ENCODE data around the gene TIMM23.

The TIMM23 gene

GRCh38 chr10:46040004-46040403 is 67.7 kb downstream of the TIMM23 start (continued):
- TF ChIP-seq ZNF280D (tag by site-specific recombination; IDR thresholded peaks at IDR 0.05) = no peak

- CTCF ChIA-PET = no interaction called here
- Histone ChIP-seq H3K4me1 (ENCODE audit: control insufficient read depth, insufficient read depth, low read length) (no peaks in the 10 kb centered on the region), H3K4me3 (ENCODE audit: low read depth, low read length) (no peak overlapping the region), H3K9me3 (ENCODE audit: control insufficient read depth, insufficient read depth, low read depth, low read length) (no peaks in the 10 kb centered on the region), H3K27ac (ENCODE audit: extremely low read depth, low read depth, low read length) (no peak overlapping the region), H3K36me3 (ENCODE audit: control insufficient read depth in 2 of 2, insufficient read depth in 1 of 2, low read length in 2 of 2) (no peaks in the 10 kb centered on the region)
- TF ChIP-seq ZNF274 (IDR thresholded peaks at IDR 0.05; ENCODE audit: low read length) (no peak), ZNF274 (tag by site-specific recombination; IDR thresholded peaks at IDR 0.05; ENCODE audit: borderline replicate concordance) (no peak), AEBP2 (tag by site-specific recombination; IDR thresholded peaks at IDR 0.05; ENCODE audit: borderline replicate concordance) (no peak), PRDM10 (tag by site-specific recombination; IDR thresholded peaks at IDR 0.05) (no peak), ZNF514 (tag by site-specific recombination; IDR thresholded peaks at IDR 0.05) (no peak), ZNF560 (tag by site-specific recombination; IDR thresholded peaks at IDR 0.05; ENCODE audit: borderline replicate concordance) (no peak), ZNF837 (tag by site-specific recombination; IDR thresholded peaks at IDR 0.05) (no peak), ZNF704 (tag by site-specific recombination; IDR thresholded peaks at IDR 0.05) (no peak), ZBTB20 (tag by site-specific recombination; IDR thresholded peaks at IDR 0.05) (no peak), ZBTB8A (tag by site-specific recombination; IDR thresholded peaks at IDR 0.05) (no peak), ZNF391 (tag by site-specific recombination; IDR thresholded peaks at IDR 0.05; ENCODE audit: borderline replicate concordance, low read depth) (no peak), WT1 (tag by site-specific recombination; IDR thresholded peaks at IDR 0.05) (no peak), CTCF (tag by site-specific recombination; IDR thresholded peaks at IDR 0.05) (no peak)
- POLR2A ChIA-PET = no interaction called here
Measured at GRCh38 chr10:46042527-46042926, 70.2 kb downstream of the TIMM23 start.
